ENCODE results near the gene RRM2.

RRM2 gene

DNA sequence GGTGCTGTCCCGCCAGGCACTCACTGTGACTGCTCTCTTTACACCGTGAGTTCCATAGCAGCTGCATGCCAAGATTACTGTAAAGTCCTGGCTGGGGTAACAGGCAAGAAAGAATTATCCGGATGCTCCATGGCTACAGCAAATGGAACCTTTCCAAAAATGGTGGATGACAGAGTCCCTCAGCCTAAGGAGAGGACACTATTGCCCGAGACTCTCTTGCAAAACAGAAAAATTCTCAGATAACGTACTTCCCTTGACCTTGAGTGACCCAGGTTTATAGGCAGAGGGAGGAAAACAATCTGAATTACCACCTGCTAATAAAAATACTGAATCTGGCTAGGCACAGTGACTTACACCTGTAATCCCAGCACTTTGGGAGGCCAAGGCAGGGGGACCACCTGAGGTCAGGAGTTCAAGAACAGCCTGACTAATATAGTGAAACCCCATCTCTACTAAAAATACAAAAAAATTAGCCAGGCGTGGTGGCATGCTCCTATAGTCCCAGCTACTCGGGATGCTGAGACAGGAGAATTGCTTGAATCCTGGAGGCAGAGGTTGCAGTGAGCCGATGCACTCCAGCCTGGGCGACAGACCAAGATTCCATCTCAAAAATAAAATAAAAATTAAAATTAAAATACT lies 46.8 kb upstream of the RRM2 start:
- H3K4me3 ChIP-seq (replicated peaks; ENCODE audit: insufficient read depth, low read length), result no peak overlapping the region
- TF ChIP-seq, protein P1, sequence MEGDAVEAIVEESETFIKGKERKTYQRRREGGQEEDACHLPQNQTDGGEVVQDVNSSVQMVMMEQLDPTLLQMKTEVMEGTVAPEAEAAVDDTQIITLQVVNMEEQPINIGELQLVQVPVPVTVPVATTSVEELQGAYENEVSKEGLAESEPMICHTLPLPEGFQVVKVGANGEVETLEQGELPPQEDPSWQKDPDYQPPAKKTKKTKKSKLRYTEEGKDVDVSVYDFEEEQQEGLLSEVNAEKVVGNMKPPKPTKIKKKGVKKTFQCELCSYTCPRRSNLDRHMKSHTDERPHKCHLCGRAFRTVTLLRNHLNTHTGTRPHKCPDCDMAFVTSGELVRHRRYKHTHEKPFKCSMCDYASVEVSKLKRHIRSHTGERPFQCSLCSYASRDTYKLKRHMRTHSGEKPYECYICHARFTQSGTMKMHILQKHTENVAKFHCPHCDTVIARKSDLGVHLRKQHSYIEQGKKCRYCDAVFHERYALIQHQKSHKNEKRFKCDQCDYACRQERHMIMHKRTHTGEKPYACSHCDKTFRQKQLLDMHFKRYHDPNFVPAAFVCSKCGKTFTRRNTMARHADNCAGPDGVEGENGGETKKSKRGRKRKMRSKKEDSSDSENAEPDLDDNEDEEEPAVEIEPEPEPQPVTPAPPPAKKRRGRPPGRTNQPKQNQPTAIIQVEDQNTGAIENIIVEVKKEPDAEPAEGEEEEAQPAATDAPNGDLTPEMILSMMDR (IDR thresholded peaks at IDR 0.05; ENCODE audit: insufficient read depth, low read length), result no peak
- TF ChIP-seq GABPA (IDR thresholded peaks at IDR 0.05; ENCODE audit: low read depth), result no peak
- no peak for TF ChIP-seq POLR2AphosphoS5 (IDR thresholded peaks at IDR 0.05; ENCODE audit: low read depth)
- TF ChIP-seq, protein P2, sequence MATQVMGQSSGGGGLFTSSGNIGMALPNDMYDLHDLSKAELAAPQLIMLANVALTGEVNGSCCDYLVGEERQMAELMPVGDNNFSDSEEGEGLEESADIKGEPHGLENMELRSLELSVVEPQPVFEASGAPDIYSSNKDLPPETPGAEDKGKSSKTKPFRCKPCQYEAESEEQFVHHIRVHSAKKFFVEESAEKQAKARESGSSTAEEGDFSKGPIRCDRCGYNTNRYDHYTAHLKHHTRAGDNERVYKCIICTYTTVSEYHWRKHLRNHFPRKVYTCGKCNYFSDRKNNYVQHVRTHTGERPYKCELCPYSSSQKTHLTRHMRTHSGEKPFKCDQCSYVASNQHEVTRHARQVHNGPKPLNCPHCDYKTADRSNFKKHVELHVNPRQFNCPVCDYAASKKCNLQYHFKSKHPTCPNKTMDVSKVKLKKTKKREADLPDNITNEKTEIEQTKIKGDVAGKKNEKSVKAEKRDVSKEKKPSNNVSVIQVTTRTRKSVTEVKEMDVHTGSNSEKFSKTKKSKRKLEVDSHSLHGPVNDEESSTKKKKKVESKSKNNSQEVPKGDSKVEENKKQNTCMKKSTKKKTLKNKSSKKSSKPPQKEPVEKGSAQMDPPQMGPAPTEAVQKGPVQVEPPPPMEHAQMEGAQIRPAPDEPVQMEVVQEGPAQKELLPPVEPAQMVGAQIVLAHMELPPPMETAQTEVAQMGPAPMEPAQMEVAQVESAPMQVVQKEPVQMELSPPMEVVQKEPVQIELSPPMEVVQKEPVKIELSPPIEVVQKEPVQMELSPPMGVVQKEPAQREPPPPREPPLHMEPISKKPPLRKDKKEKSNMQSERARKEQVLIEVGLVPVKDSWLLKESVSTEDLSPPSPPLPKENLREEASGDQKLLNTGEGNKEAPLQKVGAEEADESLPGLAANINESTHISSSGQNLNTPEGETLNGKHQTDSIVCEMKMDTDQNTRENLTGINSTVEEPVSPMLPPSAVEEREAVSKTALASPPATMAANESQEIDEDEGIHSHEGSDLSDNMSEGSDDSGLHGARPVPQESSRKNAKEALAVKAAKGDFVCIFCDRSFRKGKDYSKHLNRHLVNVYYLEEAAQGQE (IDR thresholded peaks at IDR 0.05; ENCODE audit: insufficient replicate concordance, low read depth), result no peak
- TF ChIP-seq SPI1 (IDR thresholded peaks at IDR 0.05; ENCODE audit: borderline replicate concordance, low read depth), result no peak
- no peak overlapping the region for H3K27ac ChIP-seq (replicated peaks)
- peaks cover 42% of the 10 kb centered on the region for H3K27me3 ChIP-seq (ENCODE audit: insufficient read depth, poor library complexity, severe bottlenecking)
- DNase-seq (ENCODE audit: low read depth in 1 of 2, low spot score in 1 of 2), result no peak

DNA sequence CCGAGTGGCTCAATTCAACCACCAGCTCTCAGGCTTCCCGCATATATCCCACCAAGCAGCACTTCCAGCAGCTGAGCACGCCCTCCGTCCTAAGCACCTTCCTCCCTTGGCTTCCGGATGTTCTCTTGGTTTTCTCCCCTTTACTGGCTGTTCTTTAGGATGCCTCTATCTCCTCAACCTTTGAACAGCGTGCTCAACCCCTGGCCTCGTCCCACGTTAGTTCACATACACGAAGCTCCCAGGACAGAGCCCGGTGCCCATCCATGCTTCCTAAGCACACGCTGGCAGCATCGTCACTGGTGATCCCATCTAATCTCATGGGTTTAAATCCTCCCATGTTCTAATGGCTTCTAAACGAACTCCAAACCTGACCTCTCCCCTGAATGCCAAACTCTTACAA lies 46.0 kb upstream of the RRM2 start:
- H3K27ac ChIP-seq (replicated peaks), result no peak overlapping the region
- H3K4me3 ChIP-seq (replicated peaks; ENCODE audit: insufficient read depth, low read length), result no peak overlapping the region
- TF ChIP-seq, protein P2 (IDR thresholded peaks at IDR 0.05; ENCODE audit: insufficient replicate concordance, low read depth), result no peak
- TF ChIP-seq GABPA (IDR thresholded peaks at IDR 0.05; ENCODE audit: low read depth) (no peak), POLR2AphosphoS5 (IDR thresholded peaks at IDR 0.05; ENCODE audit: low read depth) (no peak), SPI1 (IDR thresholded peaks at IDR 0.05; ENCODE audit: borderline replicate concordance, low read depth) (no peak)
- TF ChIP-seq, protein P1 (IDR thresholded peaks at IDR 0.05; ENCODE audit: insufficient read depth, low read length), result no peak
- no peak for DNase-seq (ENCODE audit: low read depth in 1 of 2, low spot score in 1 of 2)
- peaks cover 49% of the 10 kb centered on the region for H3K27me3 ChIP-seq (ENCODE audit: insufficient read depth, poor library complexity, severe bottlenecking)

DNA sequence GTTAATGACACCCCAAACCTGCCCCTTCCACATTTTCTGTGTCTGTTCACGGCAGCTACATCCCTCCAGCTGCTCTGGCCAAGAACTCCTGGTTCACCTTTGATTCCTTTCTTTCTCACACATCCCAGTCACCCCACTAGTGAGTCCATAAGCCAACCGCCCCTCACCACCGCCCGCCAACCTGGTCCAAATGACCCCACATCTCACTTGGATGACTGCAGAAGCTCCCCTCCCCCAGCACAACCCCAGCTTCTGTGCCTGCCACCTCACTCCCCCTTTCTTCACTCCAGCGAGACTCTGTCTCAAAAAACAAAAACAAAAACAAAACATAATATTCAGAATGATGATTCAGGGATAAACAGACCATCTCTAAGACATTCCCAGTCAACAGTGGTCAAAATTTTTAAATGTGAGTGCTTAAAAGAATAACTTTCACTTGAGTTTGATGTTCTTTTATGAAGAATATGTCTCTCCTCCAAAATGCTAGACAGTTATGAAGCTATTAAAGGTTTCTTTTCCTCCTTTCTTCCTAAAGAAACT lies 45.5 kb upstream of the RRM2 start:
- Histone ChIP-seq H3K27ac (replicated peaks) (no peak overlapping the region), H3K27me3 (ENCODE audit: insufficient read depth, poor library complexity, severe bottlenecking) (peaks cover 51% of the 10 kb centered on the region), H3K4me3 (replicated peaks; ENCODE audit: insufficient read depth, low read length) (no peak overlapping the region)
- no peak for DNase-seq (ENCODE audit: low read depth in 1 of 2, low spot score in 1 of 2)
- TF ChIP-seq, protein P2 (IDR thresholded peaks at IDR 0.05; ENCODE audit: insufficient replicate concordance, low read depth), result no peak
- TF ChIP-seq POLR2AphosphoS5 (IDR thresholded peaks at IDR 0.05; ENCODE audit: low read depth), result no peak
- TF ChIP-seq, protein P1 (IDR thresholded peaks at IDR 0.05; ENCODE audit: insufficient read depth, low read length), result no peak
- TF ChIP-seq GABPA (IDR thresholded peaks at IDR 0.05; ENCODE audit: low read depth), result no peak
- TF ChIP-seq SPI1 (IDR thresholded peaks at IDR 0.05; ENCODE audit: borderline replicate concordance, low read depth), result no peak
